Caco-2 (cell line): Measurements from ENCODE around the gene ASCC2. TPM values are rescaled to one million over a fixed set of nuclear protein-coding genes. Genes with fewer than 3 reads are reported as not detected.
"Not testable (repeated sequence)": the region's sequence is repeated elsewhere in the genome, so short reads cannot be mapped to it uniquely, and the experiment has no call there.

ENCODE experiments used
- BruUV-seq: library from RNA; stranded (reverse); fragments of 400-500 nt; replicated peaks from 2 replicates; lab custom pipeline; 2021; lab: Mats Ljungman, UMichigan
- CTCF ChIA-PET: fragments of 300-600 bp; sonication (Branson Sonifier 250); formaldehyde crosslinking; loops from one replicate; lab custom pipeline; 2022; ENCODE audit warnings: antibody characterized with exemption; lab: Charles Lee
- POLR2A ChIA-PET: fragments of 300-600 bp; sonication (Branson Sonifier 250); formaldehyde crosslinking; loops from one replicate; lab custom pipeline; 2022; ENCODE audit warnings: antibody characterized with exemption; lab: Charles Lee
- DNase-seq, 2 experiments: peaks; one replicate each; pipeline versions ENCODE4 v3.0.0 to v3.0.0-alpha.2; 2020 to 2022
- H3K27me3 ChIP-seq: replicated peaks from 2 replicates; pipeline ENCODE4 v1.6.0; 2011; ENCODE audit warnings: low read length; ENCODE audit not compliant: control insufficient read depth, insufficient read depth
- H3K36me3 ChIP-seq: 2 replicates; pipeline ENCODE4 v1.5.1; 2011; ENCODE audit warnings: low read length; ENCODE audit not compliant: control insufficient read depth, insufficient read depth
- H3K4me1 ChIP-seq: fragments of 250-450 bp; sonication (Bioruptor Pico); 2 replicates; pipeline ENCODE4 v1.5.1; 2020; ENCODE audit warnings: mild to moderate bottlenecking
- H3K4me3 ChIP-seq: 2 replicates; pipeline ENCODE4 v1.5.1; 2011; ENCODE audit warnings: low read depth, mild to moderate bottlenecking, control low read depth, low read length
- H3K9me3 ChIP-seq: fragments of 250-450 bp; sonication (Bioruptor Pico); 2 replicates; pipeline ENCODE4 v1.5.1; 2020; ENCODE audit warnings: mild to moderate bottlenecking, moderate library complexity
- H3K27ac Mint-ChIP-seq: one replicate; pipeline ENCODE4 v1.8.0; 2022; ENCODE audit warnings: mixed read lengths; ENCODE audit not compliant: unreplicated experiment
- H3K27me3 Mint-ChIP-seq: one replicate; pipeline ENCODE4 v1.8.0; 2022; ENCODE audit warnings: mixed read lengths; ENCODE audit not compliant: insufficient read depth, unreplicated experiment
- H3K36me3 Mint-ChIP-seq: one replicate; pipeline ENCODE4 v1.8.0; 2022; ENCODE audit warnings: mild to moderate bottlenecking, mixed read lengths; ENCODE audit not compliant: insufficient read depth, unreplicated experiment
- H3K4me1 Mint-ChIP-seq: one replicate; pipeline ENCODE4 v1.8.0; 2022; ENCODE audit warnings: low read depth, mixed read lengths; ENCODE audit not compliant: unreplicated experiment
- H3K4me3 Mint-ChIP-seq: one replicate; pipeline ENCODE4 v1.8.0; 2022; ENCODE audit warnings: mild to moderate bottlenecking, moderate library complexity, mixed read lengths; ENCODE audit not compliant: unreplicated experiment
- H3K9me3 Mint-ChIP-seq: one replicate; pipeline ENCODE4 v1.8.0; 2022; ENCODE audit warnings: mixed read lengths; ENCODE audit not compliant: unreplicated experiment
- intact Hi-C: fragments of 100-400 bp; cut with micrococcal nuclease; formaldehyde crosslinking; loops from one replicate; pipeline ENCODE4 v1.10.0; 2022; ENCODE audit not compliant: unreplicated experiment
- total RNA-seq: library from RNA; stranded (reverse); gene quantifications from 2 replicates; pipeline ENCODE4 v1.2.3, GENCODE V29; 2022
- TF ChIP-seq, protein P1 (sequence below), 2 experiments: fragments of 200-600 bp in 1 of 2; IDR thresholded peaks; 1 replicate in 1 of 2; 2 replicates in 1 of 2; pipeline versions ENCODE4 v1.5.1 to v1.8.0; 2011 to 2022; ENCODE audit warnings: antibody characterized with exemption in 1 of 2, control low read depth in 1 of 2, inconsistent platforms in 1 of 2, low read depth in 1 of 2, low read length in 1 of 2, mild to moderate bottlenecking in 1 of 2, moderate library complexity in 1 of 2; ENCODE audit not compliant: insufficient read depth in 1 of 2, severe bottlenecking in 1 of 2, unreplicated experiment in 1 of 2

The ASCC2 gene
- total RNA-seq, 1 experiment from 2014 or later, result 61.4 TPM

DNA sequence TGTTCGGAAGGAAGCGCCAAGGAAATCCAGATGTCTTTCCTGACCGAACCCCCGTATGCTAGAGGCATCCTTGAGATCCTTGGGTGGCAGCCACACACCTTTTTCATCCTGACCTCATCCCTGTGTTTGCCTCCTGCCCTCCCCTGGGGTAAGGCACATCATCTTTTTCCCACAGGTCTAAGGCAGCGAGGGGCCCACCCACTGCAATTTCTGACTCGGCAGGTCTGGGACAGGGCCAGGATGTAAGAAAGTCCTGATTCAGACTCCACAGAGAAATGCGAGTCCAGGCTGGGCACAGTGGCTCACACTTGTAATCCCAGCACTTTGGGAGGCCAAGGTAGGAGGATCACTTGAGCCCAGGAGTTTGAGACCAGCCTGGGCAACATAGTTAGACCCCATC lies 81.7 kb downstream of the ASCC2 start:
- no TSS peak for BruUV-seq
- TF ChIP-seq, protein P1, sequence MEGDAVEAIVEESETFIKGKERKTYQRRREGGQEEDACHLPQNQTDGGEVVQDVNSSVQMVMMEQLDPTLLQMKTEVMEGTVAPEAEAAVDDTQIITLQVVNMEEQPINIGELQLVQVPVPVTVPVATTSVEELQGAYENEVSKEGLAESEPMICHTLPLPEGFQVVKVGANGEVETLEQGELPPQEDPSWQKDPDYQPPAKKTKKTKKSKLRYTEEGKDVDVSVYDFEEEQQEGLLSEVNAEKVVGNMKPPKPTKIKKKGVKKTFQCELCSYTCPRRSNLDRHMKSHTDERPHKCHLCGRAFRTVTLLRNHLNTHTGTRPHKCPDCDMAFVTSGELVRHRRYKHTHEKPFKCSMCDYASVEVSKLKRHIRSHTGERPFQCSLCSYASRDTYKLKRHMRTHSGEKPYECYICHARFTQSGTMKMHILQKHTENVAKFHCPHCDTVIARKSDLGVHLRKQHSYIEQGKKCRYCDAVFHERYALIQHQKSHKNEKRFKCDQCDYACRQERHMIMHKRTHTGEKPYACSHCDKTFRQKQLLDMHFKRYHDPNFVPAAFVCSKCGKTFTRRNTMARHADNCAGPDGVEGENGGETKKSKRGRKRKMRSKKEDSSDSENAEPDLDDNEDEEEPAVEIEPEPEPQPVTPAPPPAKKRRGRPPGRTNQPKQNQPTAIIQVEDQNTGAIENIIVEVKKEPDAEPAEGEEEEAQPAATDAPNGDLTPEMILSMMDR (IDR thresholded peaks at IDR 0.05; ENCODE audit: insufficient read depth in 1 of 2, low read depth in 1 of 2, low read length in 1 of 2, severe bottlenecking in 1 of 2, unreplicated experiment in 1 of 2), result no peak
- H3K9me3 Mint-ChIP-seq, result no peaks in the 10 kb centered on the region
- Histone ChIP-seq H3K4me3 (no peak overlapping the region), H3K9me3 (no peaks in the 10 kb centered on the region), H3K27me3 (no peaks in the 10 kb centered on the region), H3K36me3 (no peaks in the 10 kb centered on the region), H3K4me1 (no peaks in the 10 kb centered on the region)
- no peak overlapping the region for H3K27ac Mint-ChIP-seq
- no peaks in the 10 kb centered on the region for H3K27me3 Mint-ChIP-seq
- no peaks in the 10 kb centered on the region for H3K4me1 Mint-ChIP-seq
- H3K36me3 Mint-ChIP-seq, result no peaks in the 10 kb centered on the region
- no peak overlapping the region for H3K4me3 Mint-ChIP-seq
- no peak for DNase-seq
- intact Hi-C loops, result no loop called here
- ChIA-PET POLR2A (no interaction called here), CTCF (no interaction called here)

DNA sequence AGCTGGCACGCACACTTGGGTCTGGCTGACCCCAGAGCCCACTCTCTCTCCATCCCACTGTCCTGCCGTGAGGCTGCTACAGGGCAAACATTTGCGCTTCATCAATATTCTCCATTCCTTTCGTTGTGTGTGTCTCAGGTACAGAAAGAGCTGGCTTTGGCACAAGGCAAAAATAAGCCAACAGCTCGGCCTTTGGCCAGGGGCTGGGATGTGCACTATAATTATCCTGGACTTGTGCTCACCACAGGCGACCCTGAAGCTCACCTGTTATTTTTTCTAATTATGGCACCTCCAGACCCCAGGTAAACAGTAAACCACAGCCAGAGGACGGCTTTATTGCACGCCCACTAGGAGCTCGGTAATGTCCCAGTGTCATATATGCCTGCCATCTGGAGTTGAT lies 82.2 kb downstream of the ASCC2 start:
- Mint-ChIP-seq H3K9me3 (no peaks in the 10 kb centered on the region), H3K27ac (no peak overlapping the region), H3K4me3 (no peak overlapping the region), H3K4me1 (no peaks in the 10 kb centered on the region), H3K36me3 (no peaks in the 10 kb centered on the region), H3K27me3 (no peaks in the 10 kb centered on the region)
- intact Hi-C loops, result no loop called here
- POLR2A ChIA-PET, result no interaction called here
- Histone ChIP-seq H3K9me3 (no peaks in the 10 kb centered on the region), H3K4me1 (no peaks in the 10 kb centered on the region), H3K36me3 (no peaks in the 10 kb centered on the region), H3K27me3 (no peaks in the 10 kb centered on the region), H3K4me3 (no peak overlapping the region)
- no peak for DNase-seq
- CTCF ChIA-PET, result no interaction called here
- no TSS peak for BruUV-seq
- TF ChIP-seq, protein P1 (IDR thresholded peaks at IDR 0.05; ENCODE audit: insufficient read depth in 1 of 2, low read depth in 1 of 2, low read length in 1 of 2, severe bottlenecking in 1 of 2, unreplicated experiment in 1 of 2), result no peak

DNA sequence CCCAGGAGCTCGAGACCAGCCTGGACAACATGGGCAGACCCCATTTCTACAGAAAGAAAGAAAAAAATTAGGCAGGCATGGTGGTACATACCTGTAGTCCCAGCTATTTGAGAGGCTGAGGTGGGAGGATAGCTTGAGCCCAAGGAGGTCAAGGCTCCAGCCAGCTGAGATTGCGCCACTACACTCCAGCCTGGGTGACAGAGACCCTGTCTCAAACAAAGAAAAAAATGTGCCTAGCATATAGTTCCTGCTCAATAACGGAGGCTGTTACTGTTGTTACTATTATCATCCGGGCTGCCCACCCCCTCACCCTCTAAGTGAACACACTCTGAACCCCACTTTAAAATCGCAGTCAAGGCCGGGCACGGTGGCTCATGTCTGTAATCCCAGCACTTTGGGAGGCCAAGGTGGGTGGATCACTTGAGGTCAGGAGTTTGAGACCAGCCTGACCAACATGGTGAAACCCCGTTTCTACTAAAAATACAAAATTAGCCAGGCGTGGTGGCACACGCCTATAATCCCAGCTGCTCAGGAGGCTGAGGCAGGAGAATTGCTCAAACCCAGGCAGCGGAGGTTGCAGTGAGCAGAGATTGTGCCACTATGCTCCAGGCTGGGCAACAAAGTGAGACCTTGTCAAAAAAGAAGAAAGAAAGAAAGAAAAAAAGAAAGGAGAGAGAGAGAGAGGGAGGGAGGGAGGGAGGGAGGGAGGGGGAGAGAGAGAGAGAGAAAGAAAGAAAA lies 83.2 kb downstream of the ASCC2 start:
- BruUV-seq, H3K36me3 Mint-ChIP-seq, H3K4me3 ChIP-seq, H3K27me3 ChIP-seq, H3K4me1 Mint-ChIP-seq, H3K9me3 Mint-ChIP-seq, intact Hi-C loops, H3K27ac Mint-ChIP-seq, DNase-seq, H3K27me3 Mint-ChIP-seq, POLR2A ChIA-PET, H3K36me3 ChIP-seq, H3K4me1 ChIP-seq, H3K4me3 Mint-ChIP-seq, H3K9me3 ChIP-seq: not testable (repeated sequence)
- CTCF ChIA-PET, result interaction anchor here (0.6 kb wide), 1 partner anchor 73 kb away, joined by 6 read pairs; no protein-coding TSS in a partner anchor
